Measurements from ENCODE around the gene CMTM1. TPM values are rescaled to one million over a fixed set of nuclear protein-coding genes. Genes with fewer than 3 reads are reported as not detected.
A peak's percentile ranks its signal among the peaks of the same experiment; 100 is the strongest.

The CMTM1 gene
- polyA plus RNA-seq, 6 donors from 2014 or later, result 0.49 to 0.97 (median 0.70) TPM; not detected in 2

- Mint-ChIP-seq H3K4me3 (peak overlapping the region in 7 of 8 donors; percentile 7 to 81 (median 45)), H3K36me3 (no peaks in the 10 kb centered on the region), H3K27me3 (no peaks in the 10 kb centered on the region), H3K4me1 (peaks cover 63 to 89% (median 78%) of the 10 kb centered on the region in 3 donors), H3K27ac (peak overlapping the region; percentile 13 to 86 (median 53)), H3K9me3 (no peaks in the 10 kb centered on the region)
- peak in 1 of 2 donors; percentile 29 for ATAC-seq (ENCODE audit: low read depth in 2 of 2)
- DNase-seq, result no peak
Measured at GRCh38 chr16:66544016-66544757, 22.1 kb upstream of the CMTM1 start.

GRCh38 chr16:66547101-66547989 is 18.9 kb upstream of the CMTM1 start:
- Mint-ChIP-seq H3K27me3 (no peaks in the 10 kb centered on the region), H3K36me3 (no peaks in the 10 kb centered on the region), H3K4me1 (peaks cover 57 to 94% (median 64%) of the 10 kb centered on the region in 3 donors), H3K4me3 (peak overlapping the region in 7 of 8 donors; percentile 9 to 91 (median 62)), H3K27ac (peak overlapping the region in 5 of 6 donors; percentile 39 to 90 (median 65)), H3K9me3 (no peaks in the 10 kb centered on the region)
- DNase-seq, result no peak
- ATAC-seq (ENCODE audit: low read depth in 2 of 2), result no peak

- Mint-ChIP-seq H3K36me3 (no peaks in the 10 kb centered on the region), H3K27ac (peak overlapping the region in 4 of 6 donors; percentile 62 to 91 (median 78)), H3K27me3 (no peaks in the 10 kb centered on the region), H3K4me1 (peaks cover 62 to 94% (median 69%) of the 10 kb centered on the region in 3 donors), H3K9me3 (no peaks in the 10 kb centered on the region), H3K4me3 (peak overlapping the region in 7 of 8 donors; percentile 4 to 91 (median 76))
- DNase-seq (no peak), ATAC-seq (ENCODE audit: low read depth in 2 of 2) (no peak)
Measured at GRCh38 chr16:66548068-66548467, 18.2 kb upstream of the CMTM1 start.

GRCh38 chr16:66548868-66549267 is 17.4 kb upstream of the CMTM1 start:
- Mint-ChIP-seq H3K27ac (peak overlapping the region; percentile 1 to 92 (median 86)), H3K9me3 (no peaks in the 10 kb centered on the region), H3K4me1 (peaks cover 66 to 94% (median 69%) of the 10 kb centered on the region in 3 donors), H3K36me3 (no peaks in the 10 kb centered on the region), H3K4me3 (peak overlapping the region; percentile 62 to 91 (median 82)), H3K27me3 (no peaks in the 10 kb centered on the region)
- ATAC-seq (ENCODE audit: low read depth in 2 of 2), result no peak
- DNase-seq, result no peak

GRCh38 chr16:66549284-66550131 is 16.7 kb upstream of the CMTM1 start, which contains the start of gene TK2:
Gene TK2 (minus strand): TSS chr16:66550122. CDS start chr16:66550061, 61 bp downstream.
- peak within 1 kb of the TSS; percentile 76 to 98 (median 96) for H3K4me3 Mint-ChIP-seq
- H3K27me3 Mint-ChIP-seq, result no peaks in the 10 kb centered on the region
- DNase-seq (peak; percentile 57), ATAC-seq (ENCODE audit: low read depth in 2 of 2) (peak; percentile 28 to 47)
- peaks cover 66 to 94% (median 69%) of the 10 kb centered on the region in 3 donors for H3K4me1 Mint-ChIP-seq
- H3K9me3 Mint-ChIP-seq, result no peaks in the 10 kb centered on the region
- H3K36me3 Mint-ChIP-seq, result no peaks in the 10 kb centered on the region
- H3K27ac Mint-ChIP-seq, result peak within 1 kb of the TSS; percentile 52 to 95 (median 88)

GRCh38 chr16:66551348-66551759 is 14.9 kb upstream of the CMTM1 start:
- no peaks in the 10 kb centered on the region for H3K9me3 Mint-ChIP-seq
- H3K27me3 Mint-ChIP-seq, result no peaks in the 10 kb centered on the region
- H3K27ac Mint-ChIP-seq, result peak overlapping the region; percentile 57 to 95 (median 92)
- H3K4me3 Mint-ChIP-seq, result peak overlapping the region; percentile 92 to 99 (median 97)
- H3K36me3 Mint-ChIP-seq, result peaks cover 0 to 13% of the 10 kb centered on the region in 2 donors
- peaks cover 78 to 95% (median 82%) of the 10 kb centered on the region in 3 donors for H3K4me1 Mint-ChIP-seq
- DNase-seq (peak; percentile 50), ATAC-seq (ENCODE audit: low read depth in 2 of 2) (peak; percentile 50 to 52)

GRCh38 chr16:66551788-66552285 is 14.4 kb upstream of the CMTM1 start:
- no peak for ATAC-seq (ENCODE audit: low read depth in 2 of 2)
- no peaks in the 10 kb centered on the region for H3K9me3 Mint-ChIP-seq

GRCh38 chr16:66552286-66553177 is 13.7 kb upstream of the CMTM1 start, which contains the start of gene CKLF:
Gene CKLF (plus strand): TSS chr16:66552576. CDS start chr16:66552716, 140 bp downstream.
- ATAC-seq (ENCODE audit: low read depth in 2 of 2) (peak; percentile 68 to 70), DNase-seq (peak; percentile 93)
- peaks cover 72 to 86% (median 74%) of the 10 kb centered on the region in 3 donors for H3K4me1 Mint-ChIP-seq
- no peaks in the 10 kb centered on the region for H3K27me3 Mint-ChIP-seq
- peaks cover 3 to 17% of the 10 kb centered on the region in 2 donors for H3K36me3 Mint-ChIP-seq
- H3K27ac Mint-ChIP-seq, result peak within 1 kb of the TSS; percentile 90 to 99 (median 94)
- peak within 1 kb of the TSS; percentile 92 to 99 (median 97) for H3K4me3 Mint-ChIP-seq
- no peaks in the 10 kb centered on the region for H3K9me3 Mint-ChIP-seq

More at GRCh38 chr16:66551788-66552285, 14.4 kb upstream of the CMTM1 start:
- H3K27me3 Mint-ChIP-seq, result no peaks in the 10 kb centered on the region
- H3K36me3 Mint-ChIP-seq, result peaks cover 0 to 13% of the 10 kb centered on the region in 2 donors
- H3K4me3 Mint-ChIP-seq, result peak overlapping the region; percentile 92 to 99 (median 97)
- peaks cover 76 to 90% (median 78%) of the 10 kb centered on the region in 3 donors for H3K4me1 Mint-ChIP-seq
- DNase-seq, result no peak
- peak overlapping the region; percentile 90 to 99 (median 94) for H3K27ac Mint-ChIP-seq

- Mint-ChIP-seq H3K4me3 (peak overlapping the region; percentile 92 to 99 (median 97)), H3K27me3 (no peaks in the 10 kb centered on the region), H3K27ac (peak overlapping the region in 5 of 6 donors; percentile 2 to 95 (median 67)), H3K9me3 (no peaks in the 10 kb centered on the region), H3K36me3 (peaks cover 5 to 20% of the 10 kb centered on the region in 2 donors), H3K4me1 (peaks cover 67 to 80% (median 69%) of the 10 kb centered on the region in 3 donors)
- DNase-seq, result no peak
- no peak for ATAC-seq (ENCODE audit: low read depth in 2 of 2)
Measured at GRCh38 chr16:66553223-66553622, 13.0 kb upstream of the CMTM1 start.

GRCh38 chr16:66554021-66554420 is 12.2 kb upstream of the CMTM1 start:
- H3K9me3 Mint-ChIP-seq, result no peaks in the 10 kb centered on the region
- H3K36me3 Mint-ChIP-seq, result peaks cover 9 to 20% of the 10 kb centered on the region in 2 donors
- no peaks in the 10 kb centered on the region for H3K27me3 Mint-ChIP-seq
- H3K27ac Mint-ChIP-seq, result peak overlapping the region in 3 of 6 donors; percentile 31 to 95 (median 75)
- ATAC-seq (ENCODE audit: low read depth in 2 of 2), result no peak
- no peak for DNase-seq
- H3K4me1 Mint-ChIP-seq, result peaks cover 61 to 72% (median 61%) of the 10 kb centered on the region in 3 donors
- peak overlapping the region in 7 of 8 donors; percentile 6 to 99 (median 92) for H3K4me3 Mint-ChIP-seq

- H3K4me1 Mint-ChIP-seq, result peaks cover 57 to 68% (median 59%) of the 10 kb centered on the region in 3 donors
- DNase-seq (no peak), ATAC-seq (ENCODE audit: low read depth in 2 of 2) (no peak)
- H3K4me3 Mint-ChIP-seq, result peak overlapping the region in 3 of 8 donors; percentile 22 to 97 (median 29)
- H3K27ac Mint-ChIP-seq, result peak overlapping the region in 1 of 6 donors; percentile 75
- peaks cover 9 to 20% of the 10 kb centered on the region in 2 donors for H3K36me3 Mint-ChIP-seq
- no peaks in the 10 kb centered on the region for H3K9me3 Mint-ChIP-seq
- no peaks in the 10 kb centered on the region for H3K27me3 Mint-ChIP-seq
Measured at GRCh38 chr16:66554495-66554894, 11.7 kb upstream of the CMTM1 start.

Data from naive B cell (primary cell).